Measurements from ENCODE around the gene CD55. TPM values are rescaled to one million over a fixed set of nuclear protein-coding genes. Genes with fewer than 3 reads are reported as not detected.

Gene CD55
- total and polyA plus RNA-seq, 2 of the 8 experiments (the other 6 are each of a cell fraction or from before 2014, with no cell fraction given): 20.1 to 22.8 TPM

GRCh38 chr1:207396168-207396746 lies 74.8 kb downstream of the CD55 start:
- CTCF ChIA-PET (ENCODE audit: partially characterized antibody): interaction anchor here (1.1 to 1.8 kb wide), 2 partner anchors 176 to 260 kb away, joined by 3 to 5 read pairs; no protein-coding TSS in a partner anchor
- TF ChIP-seq TEAD4 (IDR thresholded peaks at IDR 0.05; ENCODE audit: low read depth, low read length) (no peak), POLR2A (IDR thresholded peaks at IDR 0.05; ENCODE audit: control extremely low read depth in 1 of 2, low read depth in 2 of 2, low read length in 2 of 2) (no peak), CHD2 (IDR thresholded peaks at IDR 0.05; ENCODE audit: low read length) (no peak), KDM5A (IDR thresholded peaks at IDR 0.05; ENCODE audit: low read length) (no peak), JUND (IDR thresholded peaks at IDR 0.05; ENCODE audit: low read length) (no peak), BCL11A (IDR thresholded peaks at IDR 0.05; ENCODE audit: low read depth in 2 of 2, low read length in 2 of 2) (no peak), ASH2L (IDR thresholded peaks at IDR 0.05; ENCODE audit: low read length) (no peak), EGR1 (IDR thresholded peaks at IDR 0.05; ENCODE audit: borderline replicate concordance, low read depth, low read length) (no peak), MAFK (IDR thresholded peaks at IDR 0.05; ENCODE audit: low read depth, low read length) (no peak), EZH2 (IDR thresholded peaks at IDR 0.05; ENCODE audit: low read depth, low read length, severe bottlenecking) (no peak)
- no peaks in the 10 kb centered on the region for H3K36me3 ChIP-seq (ENCODE audit: control insufficient read depth in 2 of 4, insufficient read depth in 4 of 4, low read length in 3 of 4)
- 0 out of 7 replicates have a peak, but pooled peaks cover 0 to 2% (median 0%) of the 10 kb centered on the region in 4 experiments for H3K4me1 ChIP-seq (replicated peaks in 1 of 4; ENCODE audit: control insufficient read depth in 3 of 4, insufficient read depth in 4 of 4, low read length in 3 of 4)
- H2BK5ac ChIP-seq (ENCODE audit: low read depth, low read length): no peak overlapping the region
- no peaks in the 10 kb centered on the region for H3K27me3 ChIP-seq (replicated peaks in 1 of 4; ENCODE audit: control insufficient read depth in 3 of 4, extremely low read depth in 1 of 4, insufficient read depth in 3 of 4, low read length in 3 of 4)
- H3K56ac ChIP-seq (replicated peaks; ENCODE audit: insufficient read length, low read depth, low read length): no peak overlapping the region
- H3K14ac ChIP-seq (ENCODE audit: insufficient read length): no peak overlapping the region
- H4K5ac ChIP-seq (ENCODE audit: insufficient read length, low read depth, low read length): no peak overlapping the region
- no peak overlapping the region for H2AFZ ChIP-seq (ENCODE audit: low read length)
- H2BK15ac ChIP-seq (ENCODE audit: low read length): no peak overlapping the region
- DNase-seq (ENCODE audit: low read depth in 1 of 2, low spot score in 2 of 2) (no peak), FAIRE-seq (no peak)
- H4K91ac ChIP-seq (replicated peaks; ENCODE audit: insufficient read length, low read length): no peak overlapping the region
- H3K23me2 ChIP-seq (ENCODE audit: low read depth, low read length): no peaks in the 10 kb centered on the region; the same call in 1 of the 2 replicates
- H2AK5ac ChIP-seq (ENCODE audit: low read depth, low read length): no peak overlapping the region
- H3K4ac ChIP-seq (replicated peaks; ENCODE audit: insufficient read length, low read depth, low read length): no peak overlapping the region
- H4K20me1 ChIP-seq (replicated peaks in 1 of 2; ENCODE audit: control insufficient read depth in 1 of 2, insufficient read depth in 2 of 2, low read length in 2 of 2): no peaks in the 10 kb centered on the region
- 91% methylated on average over 3 of the region's 3 CpGs; no CpG with 5 or more reads in 1 of the 2 experiments for WGBS, 2 experiments (ENCODE audit: extremely low coverage in 1 of 2, insufficient coverage in 1 of 2, insufficient read length in 1 of 2, insufficient replicate concordance in 2 of 2, low coverage in 1 of 2, low lambda C conversion rate in 2 of 2, missing lambda C conversion rate in 1 of 2)
- no peaks in the 10 kb centered on the region for H3K79me1 ChIP-seq (ENCODE audit: low read depth, low read length)
- H3K9ac ChIP-seq (replicated peaks in 1 of 4; ENCODE audit: extremely low read depth in 1 of 4, low read depth in 3 of 4, low read length in 3 of 4): no peak overlapping the region
- H2BK12ac ChIP-seq (ENCODE audit: low read depth, low read length): no peak overlapping the region
- no peaks in the 10 kb centered on the region for H3K9me3 ChIP-seq (ENCODE audit: insufficient read depth in 2 of 2, low read depth in 1 of 2, low read length in 1 of 2)
- no peak overlapping the region for H2BK20ac ChIP-seq (ENCODE audit: low read length)
- no peaks in the 10 kb centered on the region for H3K79me2 ChIP-seq (ENCODE audit: control insufficient read depth in 1 of 2, insufficient read depth in 2 of 2, low read length in 2 of 2)
- POLR2A ChIA-PET (ENCODE audit: partially characterized antibody): no interaction called here
- H3K4me2 ChIP-seq (ENCODE audit: insufficient read depth in 1 of 2, low read depth in 2 of 2, low read length in 2 of 2): no peak overlapping the region
- no peak overlapping the region for H3K18ac ChIP-seq (ENCODE audit: extremely low read depth, low read length)
- H3K27ac ChIP-seq (ENCODE audit: low read depth, low read length): no peak overlapping the region
- no peak overlapping the region for H3K23ac ChIP-seq (ENCODE audit: insufficient read length)
- no peak overlapping the region for H3K4me3 ChIP-seq (ENCODE audit: extremely low read depth in 1 of 4, insufficient read depth in 2 of 4, low read depth in 3 of 4, low read length in 4 of 4)
- H4K8ac ChIP-seq (ENCODE audit: extremely low read depth, insufficient read depth, low read length): no peak overlapping the region
- no peak overlapping the region for H2BK120ac ChIP-seq (replicated peaks; ENCODE audit: low read depth, low read length)
